Stimulated activated CD4-positive, alpha-beta T cell treated with anti-CD3 and anti-CD28 coated beads, Interleukin-1b, Interleukin-23, amount 100 ng/mL, for 1 hour (primary cell): ENCODE measurements around the gene TNFRSF21.
"Not testable (repeated sequence)": the region's sequence is repeated elsewhere in the genome, so short reads cannot be mapped to it uniquely, and the experiment has no call there.

Source experiments
- DNase-seq, 2 donors: peaks; one replicate each; pipeline ENCODE4 v3.0.0-alpha.2; 2020; ENCODE audit warnings: low read depth in 2 of 2

TNFRSF21 gene

GRCh38 chr6:47321577-47321976 lies 11.9 kb upstream of the TNFRSF21 start:
- no peak for DNase-seq

- DNase-seq, result no peak
Observed at GRCh38 chr6:47319867-47320266, 10.2 kb upstream of the TNFRSF21 start.

GRCh38 chr6:47319382-47319781 lies 9.7 kb upstream of the TNFRSF21 start:
- no peak for DNase-seq

- DNase-seq, result no peak
Observed at GRCh38 chr6:47318236-47318989, 8.7 kb upstream of the TNFRSF21 start.

- not testable (repeated sequence) for DNase-seq
Observed at GRCh38 chr6:47315181-47315580, 5.5 kb upstream of the TNFRSF21 start.

- DNase-seq, result no peak
Observed at GRCh38 chr6:47310131-47310480, 401 bp upstream of the TNFRSF21 start.

- DNase-seq, result peak in 1 of 2 donors; percentile 2
Observed at GRCh38 chr6:47308552-47309290, 984 bp downstream of the TNFRSF21 start.

- no peak for DNase-seq
Observed at GRCh38 chr6:47308198-47308517, 1.5 kb downstream of the TNFRSF21 start.

- no peak for DNase-seq
Observed at GRCh38 chr6:47307362-47308197, 2.1 kb downstream of the TNFRSF21 start.

- no peak for DNase-seq
Observed at GRCh38 chr6:47306887-47307286, 2.8 kb downstream of the TNFRSF21 start.

- DNase-seq, result no peak
Observed at GRCh38 chr6:47303861-47304260, 5.8 kb downstream of the TNFRSF21 start.

- no peak for DNase-seq
Observed at GRCh38 chr6:47303342-47303741, 6.4 kb downstream of the TNFRSF21 start.

- DNase-seq, result no peak
Observed at GRCh38 chr6:47302043-47302442, 7.7 kb downstream of the TNFRSF21 start.

- no peak for DNase-seq
Observed at GRCh38 chr6:47301441-47301840, 8.3 kb downstream of the TNFRSF21 start.

GRCh38 chr6:47300417-47300816 lies 9.3 kb downstream of the TNFRSF21 start:
- DNase-seq, result no peak

- DNase-seq, result no peak
Observed at GRCh38 chr6:47299965-47300364, 9.7 kb downstream of the TNFRSF21 start.

- DNase-seq, result no peak
Observed at GRCh38 chr6:47298475-47298874, 11.2 kb downstream of the TNFRSF21 start.

GRCh38 chr6:47294990-47295389 lies 14.7 kb downstream of the TNFRSF21 start:
- no peak for DNase-seq

- no peak for DNase-seq
Observed at GRCh38 chr6:47292944-47293343, 16.8 kb downstream of the TNFRSF21 start.

- DNase-seq, result no peak
Observed at GRCh38 chr6:47292027-47292426, 17.7 kb downstream of the TNFRSF21 start.

GRCh38 chr6:47290124-47290834 lies 19.4 kb downstream of the TNFRSF21 start:
- DNase-seq, result no peak
